IMR-90 (cell line): ENCODE measurements around the gene TNNI2. TPM values are rescaled to one million over a fixed set of nuclear protein-coding genes. Genes with fewer than 3 reads are reported as not detected.

Experiments
- ATAC-seq: fragments of 200-7000 bp; cut with Tn5 transposase; 2 replicates; pipeline ENCODE4 v1.9.1; 2020; ENCODE audit warnings: low read depth, mild to moderate bottlenecking, moderate library complexity
- BruUV-seq: library from RNA; stranded (reverse); fragments of 400-500 nt; replicated peaks from 2 replicates; lab custom pipeline; 2021; lab: Mats Ljungman, UMichigan
- CTCF ChIA-PET: fragments of 300-600 bp; formaldehyde crosslinking; extraction: SDS; loops from one replicate; lab custom pipeline; 2021; ENCODE audit warnings: antibody characterized with exemption; lab: Yijun Ruan, JAX
- POLR2A ChIA-PET: fragments of 300-600 bp; sonication (Branson Sonifier 250); formaldehyde crosslinking; loops from one replicate; lab custom pipeline; 2022; ENCODE audit warnings: antibody characterized with exemption; ENCODE audit not compliant: unreplicated experiment; lab: Charles Lee
- DNase-seq: peaks from one replicate; pipeline ENCODE4 v3.0.0; 2013
- H2AFZ ChIP-seq: replicated peaks from 2 replicates; pipeline ENCODE3; 2013; ENCODE audit warnings: low read length, mild to moderate bottlenecking; ENCODE audit not compliant: poor library complexity
- H2AK5ac ChIP-seq: 2 replicates; pipeline ENCODE4 v1.6.1; 2013; ENCODE audit warnings: low read depth, low read length, inconsistent platforms
- H2AK9ac ChIP-seq: replicated peaks from 2 replicates; pipeline ENCODE3; 2013; ENCODE audit warnings: mild to moderate bottlenecking, low read depth, low read length, moderate library complexity; ENCODE audit not compliant: poor library complexity
- H2BK120ac ChIP-seq: 2 replicates; pipeline ENCODE4 v1.6.1; 2013; ENCODE audit warnings: low read depth, low read length, inconsistent platforms
- H2BK15ac ChIP-seq: 3 replicates; pipeline ENCODE4 v1.6.1; 2013; ENCODE audit warnings: low read depth, low read length, inconsistent platforms
- H2BK20ac ChIP-seq: 2 replicates; pipeline ENCODE4 v1.6.1; 2013; ENCODE audit warnings: low read depth, mild to moderate bottlenecking, inconsistent platforms, low read length, moderate library complexity
- H2BK5ac ChIP-seq: 2 replicates; pipeline ENCODE4 v1.6.1; 2013; ENCODE audit warnings: mild to moderate bottlenecking, low read depth, low read length, inconsistent platforms; ENCODE audit not compliant: poor library complexity, severe bottlenecking
- H3K14ac ChIP-seq: replicated peaks from 2 replicates; pipeline ENCODE4 v1.6.1; 2013; ENCODE audit warnings: low read depth, low read length, inconsistent platforms
- H3K18ac ChIP-seq: 2 replicates; pipeline ENCODE4 v1.6.1; 2013; ENCODE audit warnings: low read depth, low read length, control low read depth
- H3K23ac ChIP-seq: 2 replicates; pipeline ENCODE4 v1.6.1; 2013; ENCODE audit warnings: low read depth, low read length, inconsistent platforms
- H3K27ac ChIP-seq: 2 replicates; pipeline ENCODE4 v1.5.1; 2013; ENCODE audit warnings: mild to moderate bottlenecking, control low read depth, low read length; ENCODE audit not compliant: insufficient read depth
- H3K27me3 ChIP-seq: 2 replicates; pipeline ENCODE4 v1.6.1; 2013; ENCODE audit warnings: low read length; ENCODE audit not compliant: control insufficient read depth, insufficient read depth
- H3K36me3 ChIP-seq: 2 replicates; pipeline ENCODE4 v1.6.1; 2013; ENCODE audit warnings: low read length, mixed read lengths; ENCODE audit not compliant: control insufficient read depth, insufficient read depth
- H3K4ac ChIP-seq: 2 replicates; pipeline ENCODE4 v1.6.1; 2013; ENCODE audit warnings: low read depth, low read length, inconsistent platforms
- H3K4me1 ChIP-seq: 2 replicates; pipeline ENCODE4 v1.6.1; 2013; ENCODE audit warnings: low read length, mixed read lengths; ENCODE audit not compliant: control insufficient read depth, insufficient read depth
- H3K4me2 ChIP-seq: 2 replicates; pipeline ENCODE4 v1.6.1; 2013; ENCODE audit warnings: low read depth, mild to moderate bottlenecking, control low read depth, low read length, moderate library complexity
- H3K4me3 ChIP-seq: 2 replicates; pipeline ENCODE4 v1.5.1; 2013; ENCODE audit warnings: low read depth, mild to moderate bottlenecking, control low read depth, low read length, moderate library complexity; ENCODE audit not compliant: insufficient read depth
- H3K56ac ChIP-seq: 2 replicates; pipeline ENCODE4 v1.6.1; 2013; ENCODE audit warnings: low read length, inconsistent platforms; ENCODE audit not compliant: insufficient read depth; ENCODE audit errors: extremely low read depth
- H3K79me1 ChIP-seq, 2 experiments: 2 replicates each; pipeline ENCODE4 v1.6.1; 2013; ENCODE audit warnings: low read length in 2 of 2, inconsistent platforms in 1 of 2, low read depth in 1 of 2
- H3K9ac ChIP-seq: 2 replicates; pipeline ENCODE4 v1.6.1; 2013; ENCODE audit warnings: low read depth, low read length, control low read depth
- H3K9me1 ChIP-seq: 2 replicates; pipeline ENCODE4 v1.6.1; 2013; ENCODE audit warnings: low read length, inconsistent platforms; ENCODE audit not compliant: insufficient read depth
- H3K9me3 ChIP-seq: 2 replicates; pipeline ENCODE4 v1.6.1; 2013; ENCODE audit warnings: low read length; ENCODE audit not compliant: control insufficient read depth, insufficient read depth
- H4K20me1 ChIP-seq: 2 replicates; pipeline ENCODE4 v1.6.1; 2013; ENCODE audit warnings: low read length, inconsistent platforms; ENCODE audit not compliant: insufficient read depth
- H4K5ac ChIP-seq: 2 replicates; pipeline ENCODE4 v1.6.1; 2013; ENCODE audit warnings: mild to moderate bottlenecking, low read depth, low read length, control low read depth
- H4K8ac ChIP-seq, 2 experiments: 2 replicates each; pipeline ENCODE4 v1.6.1; 2013; ENCODE audit warnings: low read depth in 2 of 2, low read length in 2 of 2, control low read depth in 1 of 2, inconsistent platforms in 1 of 2
- H4K91ac ChIP-seq: 2 replicates; pipeline ENCODE4 v1.6.1; 2013; ENCODE audit warnings: low read depth, low read length, inconsistent platforms; ENCODE audit not compliant: insufficient read depth
- BHLHE40 ChIP-seq: fragments of 150-350 bp; IDR thresholded peaks from 2 replicates; pipeline ENCODE4 v1.6.1; 2016; ENCODE audit warnings: mild to moderate bottlenecking, low read depth, low read length
- CEBPB ChIP-seq: IDR thresholded peaks from 2 replicates; pipeline ENCODE4 v1.6.1; 2012; ENCODE audit warnings: low read depth, low read length, improper control_type of control experiment
- CHD1 ChIP-seq: IDR thresholded peaks from 2 replicates; pipeline ENCODE4 v1.6.1; 2012; ENCODE audit warnings: low read depth, low read length, improper control_type of control experiment
- ELK1 ChIP-seq: fragments of 150-350 bp; IDR thresholded peaks from 2 replicates; pipeline ENCODE4 v1.6.1; 2016; ENCODE audit warnings: low read depth, mild to moderate bottlenecking, low read length, moderate library complexity, borderline replicate concordance
- FOS ChIP-seq: fragments of 150-350 bp; IDR thresholded peaks from 2 replicates; pipeline ENCODE4 v1.6.1; 2016; ENCODE audit warnings: low read depth, low read length
- MAFK ChIP-seq: IDR thresholded peaks from 2 replicates; pipeline ENCODE4 v1.6.1; 2012; ENCODE audit warnings: low read depth, low read length, improper control_type of control experiment
- MAZ ChIP-seq: IDR thresholded peaks from 2 replicates; pipeline ENCODE4 v1.6.1; 2012; ENCODE audit warnings: low read depth, mild to moderate bottlenecking, low read length, improper control_type of control experiment, moderate library complexity, borderline replicate concordance
- MXI1 ChIP-seq: IDR thresholded peaks from 2 replicates; pipeline ENCODE4 v1.6.1; 2012; ENCODE audit warnings: low read depth, mild to moderate bottlenecking, low read length, moderate library complexity, borderline replicate concordance
- NFE2L2 ChIP-seq: fragments of 150-350 bp; IDR thresholded peaks from 2 replicates; pipeline ENCODE4 v1.6.1; 2016; ENCODE audit warnings: low read depth, mild to moderate bottlenecking, low read length
- POLR2A ChIP-seq: IDR thresholded peaks from 2 replicates; pipeline ENCODE4 v1.6.1; 2012; ENCODE audit warnings: mild to moderate bottlenecking, low read depth, low read length
- RAD21 ChIP-seq: IDR thresholded peaks from 2 replicates; pipeline ENCODE4 v1.6.1; 2012; ENCODE audit warnings: low read length, improper control_type of control experiment
- RCOR1 ChIP-seq: IDR thresholded peaks from 2 replicates; pipeline ENCODE4 v1.6.1; 2012; ENCODE audit warnings: mild to moderate bottlenecking, low read length, improper control_type of control experiment; ENCODE audit not compliant: insufficient replicate concordance
- RFX5 ChIP-seq: IDR thresholded peaks from 2 replicates; pipeline ENCODE4 v1.8.0; 2012; ENCODE audit warnings: low read depth, mild to moderate bottlenecking, low read length, moderate library complexity
- SMC3 ChIP-seq: fragments of 150-350 bp; IDR thresholded peaks from 2 replicates; pipeline ENCODE4 v1.6.1; 2016; ENCODE audit warnings: low read depth, mild to moderate bottlenecking, antibody characterized with exemption, low read length, moderate library complexity
- USF2 ChIP-seq: fragments of 150-350 bp; IDR thresholded peaks from 2 replicates; pipeline ENCODE4 v1.6.1; 2017; ENCODE audit warnings: mild to moderate bottlenecking, antibody characterized with exemption, low read length, low read depth
- WGBS, 2 experiments: methylation state at CpG; one replicate each; pipeline versions ENCODE4 v1.1.5 to v1.1.7; 2013; ENCODE audit warnings: missing lambda C conversion rate in 2 of 2; ENCODE audit not compliant: insufficient read length in 1 of 2; ENCODE audit errors: extremely low coverage in 2 of 2; 5-methylcytosine and 5-hydroxymethylcytosine counted together
- dilution Hi-C: fragments of 300-500 bp; cut with HindIII; formaldehyde crosslinking; loops from one replicate; pipeline ENCODE4 v1.14.3; 2018; ENCODE audit warnings: low sequenced_read_pairs; ENCODE audit not compliant: unreplicated experiment
- in situ Hi-C: fragments of 300-500 bp; cut with MboI; formaldehyde crosslinking; loops from 3 replicates; pipeline ENCODE4 v1.14.3; 2019; ENCODE audit warnings: low sequenced_read_pairs, inconsistent platforms, mixed read lengths
- intact Hi-C: fragments of 100-400 bp; cut with micrococcal nuclease; formaldehyde crosslinking; loops from 2 replicates; pipeline ENCODE4 v1.10.0; 2022
- polyA plus RNA-seq, 3 experiments: library from polyadenylated mRNA; depleted of rRNA; stranded (reverse); fragments of >200 nt; gene quantifications; 2 replicates each; pipeline ENCODE4 v1.2.3, GENCODE V29; 2012; ENCODE audit warnings: low replicate concordance in 1 of 3
- total RNA-seq: library from RNA; depleted of rRNA; stranded (reverse); fragments of >200 nt; gene quantifications from 2 replicates; pipeline ENCODE4 v1.2.3, GENCODE V29; 2012
- TF ChIP-seq, protein P1 (sequence below): conservative IDR thresholded peaks from 2 replicates; pipeline ENCODE4 v1.5.1; 2012; ENCODE audit warnings: mild to moderate bottlenecking, low read depth, low read length, improper control_type of control experiment

TNNI2 gene
- total and polyA plus RNA-seq, 2 of the 4 experiments (the other 2 are of a cell fraction), result not detected

- H3K9me1 ChIP-seq, result no peaks in the 10 kb centered on the region
- H3K4ac ChIP-seq, result no peak overlapping the region
- H3K14ac ChIP-seq, result no peak overlapping the region
- H2BK5ac ChIP-seq, result no peak overlapping the region
- H3K9ac ChIP-seq, result no peak overlapping the region
- no peak overlapping the region for H2BK20ac ChIP-seq
- dilution Hi-C loops (no loop called here), intact Hi-C loops (no loop called here), in situ Hi-C loops (no loop called here)
- no peak overlapping the region for H3K27ac ChIP-seq
- ATAC-seq (no peak), DNase-seq (no peak)
- ChIA-PET CTCF (interaction anchor here (0.5 to 1.6 kb wide), 2 partner anchors 9 to 164 kb away, joined by 3 to 4 read pairs; no protein-coding TSS in a partner anchor), POLR2A (no interaction called here)
- peaks cover 20% of the 10 kb centered on the region for H3K9me3 ChIP-seq
- no TSS peak for BruUV-seq
- H4K5ac ChIP-seq, result no peak overlapping the region
- H2AK5ac ChIP-seq, result no peak overlapping the region
- H3K4me3 ChIP-seq, result no peak overlapping the region
- TF ChIP-seq FOS, result no peak
- TF ChIP-seq, protein P1, sequence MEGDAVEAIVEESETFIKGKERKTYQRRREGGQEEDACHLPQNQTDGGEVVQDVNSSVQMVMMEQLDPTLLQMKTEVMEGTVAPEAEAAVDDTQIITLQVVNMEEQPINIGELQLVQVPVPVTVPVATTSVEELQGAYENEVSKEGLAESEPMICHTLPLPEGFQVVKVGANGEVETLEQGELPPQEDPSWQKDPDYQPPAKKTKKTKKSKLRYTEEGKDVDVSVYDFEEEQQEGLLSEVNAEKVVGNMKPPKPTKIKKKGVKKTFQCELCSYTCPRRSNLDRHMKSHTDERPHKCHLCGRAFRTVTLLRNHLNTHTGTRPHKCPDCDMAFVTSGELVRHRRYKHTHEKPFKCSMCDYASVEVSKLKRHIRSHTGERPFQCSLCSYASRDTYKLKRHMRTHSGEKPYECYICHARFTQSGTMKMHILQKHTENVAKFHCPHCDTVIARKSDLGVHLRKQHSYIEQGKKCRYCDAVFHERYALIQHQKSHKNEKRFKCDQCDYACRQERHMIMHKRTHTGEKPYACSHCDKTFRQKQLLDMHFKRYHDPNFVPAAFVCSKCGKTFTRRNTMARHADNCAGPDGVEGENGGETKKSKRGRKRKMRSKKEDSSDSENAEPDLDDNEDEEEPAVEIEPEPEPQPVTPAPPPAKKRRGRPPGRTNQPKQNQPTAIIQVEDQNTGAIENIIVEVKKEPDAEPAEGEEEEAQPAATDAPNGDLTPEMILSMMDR, result no peak
- no peak for TF ChIP-seq POLR2A
- no peak for TF ChIP-seq MAZ
- no peak for TF ChIP-seq RCOR1
- TF ChIP-seq CEBPB, result no peak
- no peak for TF ChIP-seq ELK1
- no peak for TF ChIP-seq USF2
- no peak for TF ChIP-seq BHLHE40
- no peak for TF ChIP-seq NFE2L2
- no peak for TF ChIP-seq RAD21
- no peak for TF ChIP-seq RFX5
- no peak for TF ChIP-seq MXI1
- no peak for TF ChIP-seq SMC3
- TF ChIP-seq MAFK, result no peak
- no peak for TF ChIP-seq CHD1
- H3K79me1 ChIP-seq, result no peaks in the 10 kb centered on the region
- H2AFZ ChIP-seq, result no peak overlapping the region
- H2BK15ac ChIP-seq, result no peak overlapping the region
- no peak overlapping the region for H3K56ac ChIP-seq
- H2BK120ac ChIP-seq, result no peak overlapping the region
- H3K27me3 ChIP-seq, result peaks cover 42% of the 10 kb centered on the region
- H4K20me1 ChIP-seq, result no peaks in the 10 kb centered on the region
- H4K91ac ChIP-seq, result no peak overlapping the region
- H3K4me1 ChIP-seq, result no peaks in the 10 kb centered on the region
- H3K23ac ChIP-seq, result no peak overlapping the region
- H2AK9ac ChIP-seq, result no peak overlapping the region
- no peaks in the 10 kb centered on the region for H3K36me3 ChIP-seq
- H4K8ac ChIP-seq, result no peak overlapping the region
- H3K4me2 ChIP-seq, result no peak overlapping the region
- no CpG with 5 or more reads among the region's 5 CpGs for WGBS, 2 experiments
- H3K18ac ChIP-seq, result no peak overlapping the region
Observed at GRCh38 chr11:1817000-1817399, 21.8 kb upstream of the TNNI2 start.
